Activated CD4-positive, alpha-beta T cell treated with anti-CD3 and anti-CD28 coated beads, Interleukin-2, amount 50 U/mL, for 48 hours (primary cell): ENCODE data around the gene SIK2.

ENCODE experiments used
- DNase-seq, 2 experiments: peaks; one replicate each; pipeline ENCODE4 v3.0.0-alpha.2; 2020

SIK2 gene

GRCh38 chr11:111601979-111602864, at the start of gene SIK2:
Gene SIK2 (plus strand): TSS chr11:111602449. CDS start chr11:111602564, 115 bp downstream.
- peak; percentile 87 to 90 for DNase-seq

- no peak for DNase-seq
These were observed 47.7 kb upstream of the SIK2 start for GRCh38 chr11:111554532-111554931.

GRCh38 chr11:111555255-111555654, 47.0 kb upstream of the SIK2 start:
- no peak for DNase-seq

- no peak for DNase-seq
These were observed 44.7 kb upstream of the SIK2 start for GRCh38 chr11:111557425-111558111.

- DNase-seq: no peak
These were observed 42.3 kb upstream of the SIK2 start for GRCh38 chr11:111559800-111560464.

GRCh38 chr11:111560800-111561199, 41.4 kb upstream of the SIK2 start:
- DNase-seq: no peak

- no peak for DNase-seq
These were observed 40.9 kb upstream of the SIK2 start for GRCh38 chr11:111561306-111561705.

- no peak for DNase-seq
These were observed 40.4 kb upstream of the SIK2 start for GRCh38 chr11:111561791-111562325.

- no peak for DNase-seq
These were observed 39.4 kb upstream of the SIK2 start for GRCh38 chr11:111562692-111563389.

GRCh38 chr11:111565114-111565720, 37.0 kb upstream of the SIK2 start:
- peak; percentile 61 to 73 for DNase-seq

GRCh38 chr11:111566324-111566723, 35.9 kb upstream of the SIK2 start:
- DNase-seq: no peak

- no peak for DNase-seq
These were observed 32.8 kb upstream of the SIK2 start for GRCh38 chr11:111569476-111569875.

- no peak for DNase-seq
These were observed 31.5 kb upstream of the SIK2 start for GRCh38 chr11:111570796-111571195.

GRCh38 chr11:111571829-111572501, 30.3 kb upstream of the SIK2 start:
- no peak for DNase-seq

- no peak for DNase-seq
These were observed 29.7 kb upstream of the SIK2 start for GRCh38 chr11:111572581-111572980.

GRCh38 chr11:111573821-111574249, 28.4 kb upstream of the SIK2 start:
- DNase-seq: no peak

- no peak for DNase-seq
These were observed 27.6 kb upstream of the SIK2 start for GRCh38 chr11:111574373-111575225.

GRCh38 chr11:111575740-111576139, 26.5 kb upstream of the SIK2 start:
- DNase-seq: no peak

GRCh38 chr11:111577821-111578220, 24.4 kb upstream of the SIK2 start:
- DNase-seq: no peak

- DNase-seq: no peak
These were observed 20.9 kb upstream of the SIK2 start for GRCh38 chr11:111581341-111581740.

- DNase-seq: no peak
These were observed 20.1 kb upstream of the SIK2 start for GRCh38 chr11:111582163-111582562.
